ENCODE data around the gene INPP5A.
"Not testable (repeated sequence)": the region's sequence is repeated elsewhere in the genome, so short reads cannot be mapped to it uniquely, and the experiment has no call there.

The INPP5A gene

DNA sequence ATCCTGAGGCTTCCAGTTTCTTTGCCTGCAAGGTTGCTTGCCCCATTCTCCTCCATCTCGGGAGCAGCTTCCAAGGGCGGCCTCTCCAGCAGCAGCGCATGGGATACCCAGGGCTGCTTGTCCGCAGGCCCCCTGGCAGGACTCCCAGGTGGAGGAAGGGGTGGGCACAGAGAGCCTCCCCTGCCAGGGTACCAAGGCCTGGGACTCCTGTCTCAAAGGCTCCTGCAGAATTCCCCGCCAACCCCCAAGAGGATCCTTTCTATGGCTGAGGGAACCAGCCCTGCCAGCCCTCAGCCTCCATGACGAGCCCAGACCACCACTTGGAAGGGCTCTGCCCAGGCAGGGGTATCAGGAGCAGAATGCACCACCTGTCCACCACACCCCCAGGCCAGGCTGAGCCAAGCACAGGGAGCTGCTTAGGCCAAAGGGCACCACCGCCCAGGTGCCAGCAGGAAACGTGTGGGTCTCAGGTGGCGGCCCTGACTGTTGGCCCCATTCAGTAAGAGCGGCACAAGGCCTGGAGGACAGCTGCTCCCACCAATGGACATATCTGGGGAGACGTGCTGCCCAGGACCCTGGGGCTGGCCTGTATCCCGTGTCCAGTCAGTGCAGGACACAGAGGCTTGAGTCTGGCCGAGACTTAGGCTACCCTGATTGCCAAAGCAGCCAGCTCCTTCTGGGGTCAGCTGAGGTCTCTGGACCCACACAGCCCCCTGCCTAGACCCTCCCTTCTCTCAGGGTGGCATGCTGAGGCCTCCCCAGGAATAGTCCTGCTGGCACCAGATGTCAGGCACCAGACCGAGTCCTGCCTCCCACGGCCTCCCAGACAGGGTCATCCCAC, 33.8 kb upstream of the INPP5A start:
- in situ Hi-C loops (cut with HindIII; ENCODE audit: low sequenced_read_pairs) = no loop called here

DNA sequence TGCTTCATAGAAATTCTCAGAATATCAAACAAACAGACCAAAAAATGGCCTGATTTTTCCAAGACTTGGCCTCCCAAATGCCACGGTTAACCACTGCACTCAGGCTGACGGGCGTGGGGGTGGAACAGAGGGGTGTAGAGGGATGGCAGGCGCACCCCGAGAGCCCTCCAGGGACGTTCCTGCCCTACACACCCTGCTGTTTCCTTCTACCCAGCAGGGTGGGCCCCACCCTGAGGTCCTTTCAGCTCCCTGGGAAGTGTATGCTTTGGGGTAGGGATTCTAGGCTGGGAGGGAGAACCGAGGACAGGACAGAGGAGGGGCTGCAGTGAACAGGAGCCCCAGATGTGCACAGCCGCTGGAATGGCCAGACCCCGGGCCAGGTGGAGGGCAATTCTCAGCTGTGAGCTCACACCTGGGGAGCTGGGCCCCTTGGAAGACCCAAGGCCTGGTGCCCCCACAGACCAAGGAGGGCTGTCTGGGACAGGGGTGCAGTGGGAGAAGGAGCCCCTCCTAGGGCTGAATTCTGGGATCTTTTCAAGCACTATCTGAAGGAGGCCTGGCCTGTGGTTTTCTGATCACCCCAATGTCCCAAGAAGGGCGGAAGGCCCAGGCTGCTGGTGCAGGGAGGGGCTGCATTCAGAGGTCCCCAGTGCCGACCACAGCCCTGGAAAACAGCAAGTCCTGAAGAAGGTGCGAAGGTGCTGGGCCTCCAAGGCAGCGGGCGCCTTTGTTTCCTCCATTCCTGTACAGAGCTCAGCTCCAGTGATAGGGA, 32.9 kb upstream of the INPP5A start:
- in situ Hi-C loops (cut with HindIII; ENCODE audit: low sequenced_read_pairs) = no loop called here

DNA sequence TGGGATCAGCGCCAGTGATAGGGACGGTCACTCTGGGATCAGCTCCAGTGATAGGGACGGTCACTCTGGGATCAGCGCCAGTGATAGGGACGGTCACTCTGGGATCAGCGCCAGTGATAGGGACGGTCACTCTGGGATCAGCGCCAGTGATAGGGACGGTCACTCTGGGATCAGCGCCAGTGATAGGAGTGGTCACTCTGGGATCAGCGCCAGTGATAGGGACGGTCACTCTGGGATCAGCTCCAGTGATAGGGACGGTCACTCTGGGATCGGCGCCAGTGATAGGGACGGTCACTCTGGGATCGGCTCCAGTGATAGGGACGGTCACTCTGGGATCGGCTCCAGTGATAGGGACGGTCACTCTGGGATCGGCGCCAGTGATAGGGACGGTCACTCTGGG, 32.0 kb upstream of the INPP5A start:
- in situ Hi-C loops (cut with HindIII; ENCODE audit: low sequenced_read_pairs) = not testable (repeated sequence)

DNA sequence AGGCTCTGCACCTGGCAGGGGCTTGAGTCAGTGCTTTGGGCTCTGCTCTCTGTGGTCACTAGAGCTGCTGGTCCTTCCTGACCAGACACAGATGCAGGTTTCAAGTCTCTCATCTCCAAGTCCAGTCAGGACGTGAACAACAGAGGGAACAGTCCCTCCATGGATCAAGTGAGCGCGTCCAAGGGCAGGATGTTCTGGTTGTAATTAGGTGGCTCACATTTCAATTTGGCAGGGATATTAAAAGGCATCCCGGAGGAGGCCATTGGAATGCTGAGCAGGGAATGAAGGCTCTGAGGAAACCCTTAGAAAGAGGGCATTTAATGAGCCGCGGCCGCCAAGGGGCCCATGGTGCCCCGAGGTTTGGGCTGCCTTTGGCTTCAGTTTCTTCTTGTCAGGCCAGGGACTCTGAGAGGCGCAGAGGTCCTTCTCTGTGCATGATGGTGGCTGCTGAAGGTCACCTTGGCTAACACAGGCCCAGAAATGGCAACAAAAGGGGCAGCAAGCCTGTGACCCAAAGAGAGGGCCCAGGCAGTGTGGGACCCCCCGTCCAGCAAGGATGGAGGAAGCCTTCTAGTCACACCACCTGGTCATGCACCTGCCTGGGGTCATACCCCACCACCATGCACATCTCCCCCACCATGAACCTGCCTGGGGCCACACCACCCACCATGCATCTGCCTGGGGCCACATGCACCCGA, 30.7 kb upstream of the INPP5A start:
- in situ Hi-C loops (cut with HindIII; ENCODE audit: low sequenced_read_pairs) = no loop called here

DNA sequence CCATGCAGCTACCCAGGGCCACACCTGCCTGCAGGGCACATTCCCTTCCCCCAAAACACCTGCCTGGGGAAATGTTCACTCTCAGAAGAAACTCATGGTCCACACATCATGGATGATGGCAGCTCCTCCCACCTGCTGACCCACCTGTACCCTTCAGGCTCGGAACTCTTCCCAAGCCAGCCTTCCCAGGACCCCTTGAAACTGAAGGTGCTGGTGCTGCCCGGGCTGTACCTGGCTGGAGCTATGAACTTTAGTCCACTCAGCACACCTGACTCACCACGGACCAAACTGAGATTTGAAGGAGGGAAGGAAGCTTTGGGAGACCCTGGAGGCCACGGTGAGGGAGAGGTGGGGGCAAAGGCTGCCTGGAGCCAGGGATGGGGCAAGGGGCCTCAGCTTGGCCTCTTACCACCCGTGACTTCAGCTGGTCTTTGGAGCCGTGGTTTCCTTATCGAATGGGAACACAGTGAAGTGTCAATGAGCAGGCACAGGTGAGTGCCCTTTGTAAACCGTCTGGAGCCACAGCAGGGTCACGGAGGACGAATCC, 30.1 kb upstream of the INPP5A start:
- in situ Hi-C loops (cut with HindIII; ENCODE audit: low sequenced_read_pairs) = no loop called here

DNA sequence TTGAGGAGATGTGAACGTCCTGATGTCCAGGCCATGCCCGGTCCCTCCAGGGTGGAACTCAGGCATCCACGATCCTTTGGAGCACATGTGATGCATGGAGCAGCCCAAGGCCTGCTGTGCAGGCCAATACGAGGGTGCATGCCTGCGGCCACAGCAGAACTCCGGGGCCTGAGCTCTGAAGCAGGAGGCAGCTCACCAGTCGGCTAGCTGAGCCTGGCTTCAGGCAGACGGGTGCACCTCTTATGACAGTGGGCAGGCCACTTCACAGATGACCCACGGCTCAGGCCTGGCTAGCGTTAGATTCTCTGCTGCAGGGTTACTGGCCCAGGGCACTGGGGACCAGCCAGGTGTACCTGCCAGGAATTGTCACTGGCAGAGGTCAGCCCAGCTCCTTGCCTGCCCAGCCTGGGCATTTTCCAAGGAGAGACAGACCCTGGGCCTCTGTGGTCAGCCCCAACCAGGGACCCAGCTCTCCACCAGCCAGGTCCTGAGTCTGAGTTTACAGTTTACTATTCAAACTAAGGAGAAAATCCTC, 29.6 kb upstream of the INPP5A start:
- in situ Hi-C loops (cut with HindIII; ENCODE audit: low sequenced_read_pairs) = no loop called here

DNA sequence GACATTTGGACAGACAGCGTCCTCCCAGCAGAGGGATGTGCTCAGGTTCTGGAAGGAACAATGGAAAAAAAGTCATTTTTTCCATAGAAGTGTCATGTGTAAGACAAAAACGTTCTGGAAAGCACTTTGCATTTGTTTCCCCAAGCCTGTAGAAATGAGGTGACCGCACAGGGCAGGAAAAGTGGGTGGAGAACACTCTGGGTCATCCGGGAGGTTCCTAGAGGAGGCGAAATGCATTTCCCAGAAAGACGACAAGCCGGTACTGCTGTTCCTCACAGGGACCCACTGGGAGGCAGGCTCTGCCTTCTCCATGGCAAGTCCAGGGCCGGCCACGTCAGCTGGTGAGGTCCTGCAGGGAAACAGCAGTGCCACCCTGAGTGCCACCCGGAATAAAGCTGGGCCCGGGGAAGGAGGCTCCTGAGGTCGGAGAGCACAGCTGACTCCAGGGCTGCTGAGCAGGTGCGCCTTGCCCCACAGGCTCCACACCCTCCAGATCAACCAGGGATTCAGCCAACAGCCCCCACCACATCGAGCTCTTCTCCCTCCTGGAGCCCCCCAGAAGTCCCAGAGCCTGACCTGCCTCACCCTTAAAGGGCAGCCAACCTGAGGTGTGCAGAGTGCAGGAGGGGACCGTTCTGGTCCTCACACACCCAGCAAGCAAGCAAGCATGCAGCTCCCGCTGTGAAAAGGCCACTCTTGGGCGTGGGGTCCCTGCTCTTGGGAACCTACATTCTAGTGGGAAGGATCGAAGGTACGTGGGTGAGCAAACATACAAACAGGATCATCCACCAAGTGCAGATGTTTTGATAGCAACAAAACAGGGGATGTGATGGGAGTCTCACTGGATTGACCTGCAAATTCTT, 28.8 kb upstream of the INPP5A start:
- in situ Hi-C loops (cut with HindIII; ENCODE audit: low sequenced_read_pairs) = no loop called here

DNA sequence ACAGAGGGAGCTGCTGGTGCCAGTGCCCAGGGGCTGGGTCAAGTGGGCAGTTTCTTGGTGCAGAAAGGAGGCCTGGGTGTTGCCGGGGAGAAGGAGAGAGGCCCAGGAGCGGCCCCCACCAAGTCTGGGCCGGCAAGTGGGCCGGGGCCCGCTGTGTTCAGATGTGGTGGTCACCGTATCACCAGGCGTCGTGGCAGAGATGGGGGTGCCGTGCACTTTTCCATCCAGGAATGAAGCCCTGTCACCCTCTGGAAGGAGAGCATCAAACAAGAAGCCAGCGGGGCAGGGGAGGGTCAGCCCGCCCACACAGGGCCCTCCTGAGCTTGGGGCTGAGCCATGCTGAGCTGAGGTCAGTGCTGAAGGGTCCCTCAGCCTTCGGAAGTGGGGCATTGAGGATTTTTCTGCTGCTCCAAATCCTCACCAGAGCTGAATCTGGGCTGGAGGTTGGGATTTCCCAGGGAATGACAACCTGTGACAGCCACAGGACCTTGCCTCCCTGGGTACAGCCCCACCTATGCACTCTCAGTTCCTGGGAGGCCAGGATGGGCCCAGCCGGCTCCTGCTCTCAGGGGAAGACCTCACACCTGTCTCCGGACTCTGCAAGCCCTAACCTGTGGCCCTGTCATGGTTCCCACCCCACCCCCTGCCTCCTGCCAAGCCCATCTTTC, 27.9 kb upstream of the INPP5A start:
- in situ Hi-C loops (cut with HindIII; ENCODE audit: low sequenced_read_pairs) = no loop called here

DNA sequence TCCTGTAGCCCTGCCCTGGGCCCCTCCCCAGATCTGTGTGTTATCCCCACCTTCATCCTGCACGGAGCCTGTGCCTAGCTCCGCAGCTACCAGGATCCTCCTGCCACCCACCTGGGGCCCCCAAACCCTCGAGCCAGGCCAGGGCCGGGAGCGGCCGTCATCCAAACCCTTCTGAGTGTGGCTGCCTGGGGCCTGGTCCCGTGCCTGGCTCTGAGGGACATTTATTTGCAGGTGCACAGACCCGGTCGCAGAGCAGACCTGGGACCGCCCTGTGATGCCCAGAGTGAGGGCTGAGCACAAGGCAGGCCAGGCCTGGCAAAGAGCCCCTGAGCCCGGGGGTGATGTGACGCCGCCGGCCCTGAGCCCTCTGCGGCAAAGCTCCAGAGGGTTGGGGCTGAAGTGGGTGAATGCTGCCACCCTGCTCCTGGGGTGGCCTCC, 27.4 kb upstream of the INPP5A start:
- in situ Hi-C loops (cut with HindIII; ENCODE audit: low sequenced_read_pairs) = no loop called here

DNA sequence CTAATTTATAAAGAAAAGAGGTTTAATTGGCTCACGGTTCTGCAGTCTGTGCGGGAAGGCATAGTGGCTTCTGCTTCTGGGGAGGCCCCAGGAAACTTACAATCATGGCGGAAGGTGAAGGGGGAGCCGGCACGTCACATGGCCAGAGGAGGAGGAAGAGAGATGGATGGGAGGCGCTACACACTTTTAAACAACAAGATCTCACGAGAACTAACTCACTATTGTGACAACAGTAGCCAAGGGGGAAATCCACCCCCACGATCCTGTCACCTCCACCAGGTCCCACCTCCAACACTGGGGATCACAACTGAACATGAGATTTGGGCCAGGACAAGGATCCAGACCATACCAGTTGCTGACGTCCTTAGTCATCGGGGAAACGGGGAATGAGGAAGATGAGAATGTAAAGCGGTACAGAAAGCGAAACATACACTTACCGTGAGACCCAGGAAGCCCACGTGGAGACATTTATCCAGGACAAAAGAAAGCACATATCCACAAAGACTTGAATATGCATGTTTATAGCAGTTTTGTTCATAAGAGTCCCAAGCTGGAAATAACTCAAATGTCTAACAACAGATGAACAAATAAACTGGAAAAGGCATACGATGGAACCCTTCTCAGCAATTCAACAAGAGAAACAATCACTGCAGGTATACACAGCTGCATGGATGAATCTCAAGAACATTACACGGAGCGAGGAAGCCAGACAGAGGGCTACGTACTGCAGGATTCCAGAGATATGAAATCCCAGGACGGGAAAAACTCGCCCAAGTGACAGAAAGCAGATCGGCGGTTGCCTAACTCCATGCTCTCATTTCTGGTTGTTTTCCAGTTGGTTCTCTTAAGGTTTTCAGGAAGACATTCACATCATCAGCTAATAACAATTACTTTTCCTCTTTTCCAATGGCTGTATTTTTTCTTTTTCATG, 26.2 kb upstream of the INPP5A start:
- in situ Hi-C loops (cut with HindIII; ENCODE audit: low sequenced_read_pairs) = no loop called here

DNA sequence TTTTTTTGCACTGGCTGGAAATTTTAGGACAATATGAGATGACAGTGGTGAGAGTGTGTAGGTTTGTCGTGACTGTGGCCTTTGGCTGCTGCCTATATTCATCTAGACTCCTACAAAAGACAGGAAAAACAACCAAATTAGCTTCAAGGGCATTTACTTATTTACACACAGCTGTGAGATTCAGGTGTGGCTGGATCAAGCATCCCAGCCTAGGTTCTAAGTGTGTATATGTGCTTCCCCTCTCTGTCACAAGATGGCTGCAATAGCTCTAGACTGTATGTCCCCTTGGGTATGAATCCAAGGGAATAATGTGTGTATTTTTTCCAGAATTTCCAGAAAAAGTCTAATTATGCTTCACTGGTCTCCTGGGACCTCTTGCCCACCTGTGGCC, 25.5 kb upstream of the INPP5A start:
- in situ Hi-C loops (cut with HindIII; ENCODE audit: low sequenced_read_pairs) = no loop called here

DNA sequence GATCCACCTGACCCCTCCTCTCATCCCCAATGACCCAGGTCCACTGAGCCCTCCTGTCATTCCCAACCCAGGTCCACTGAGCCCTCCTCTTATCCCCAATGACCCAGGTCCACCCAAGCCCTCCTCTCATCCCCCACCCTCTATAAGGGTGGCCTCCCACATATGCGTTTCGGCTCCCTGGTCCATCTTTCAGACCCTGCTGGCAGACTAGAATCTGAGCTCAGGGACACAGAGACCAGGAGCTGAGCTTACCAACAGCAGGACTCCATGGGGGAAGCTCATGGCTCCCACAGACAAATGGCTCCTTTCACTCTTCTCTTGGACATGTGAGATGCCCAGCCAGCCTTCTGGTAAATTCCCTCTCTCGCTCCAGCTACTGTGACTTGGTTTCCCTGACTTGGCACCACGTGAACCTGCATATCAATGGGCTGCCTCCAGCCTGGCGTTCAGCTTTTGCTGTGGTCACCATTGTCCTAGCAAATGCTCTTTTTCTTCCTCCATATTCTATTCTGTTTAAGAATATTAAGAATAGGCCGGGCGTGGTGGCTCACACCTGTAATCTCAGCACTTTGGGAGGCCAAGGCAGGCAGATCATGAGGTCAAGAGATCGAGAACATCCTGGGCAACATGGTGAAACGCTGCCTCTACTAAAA, 24.8 kb upstream of the INPP5A start:
- in situ Hi-C loops (cut with HindIII; ENCODE audit: low sequenced_read_pairs) = no loop called here

DNA sequence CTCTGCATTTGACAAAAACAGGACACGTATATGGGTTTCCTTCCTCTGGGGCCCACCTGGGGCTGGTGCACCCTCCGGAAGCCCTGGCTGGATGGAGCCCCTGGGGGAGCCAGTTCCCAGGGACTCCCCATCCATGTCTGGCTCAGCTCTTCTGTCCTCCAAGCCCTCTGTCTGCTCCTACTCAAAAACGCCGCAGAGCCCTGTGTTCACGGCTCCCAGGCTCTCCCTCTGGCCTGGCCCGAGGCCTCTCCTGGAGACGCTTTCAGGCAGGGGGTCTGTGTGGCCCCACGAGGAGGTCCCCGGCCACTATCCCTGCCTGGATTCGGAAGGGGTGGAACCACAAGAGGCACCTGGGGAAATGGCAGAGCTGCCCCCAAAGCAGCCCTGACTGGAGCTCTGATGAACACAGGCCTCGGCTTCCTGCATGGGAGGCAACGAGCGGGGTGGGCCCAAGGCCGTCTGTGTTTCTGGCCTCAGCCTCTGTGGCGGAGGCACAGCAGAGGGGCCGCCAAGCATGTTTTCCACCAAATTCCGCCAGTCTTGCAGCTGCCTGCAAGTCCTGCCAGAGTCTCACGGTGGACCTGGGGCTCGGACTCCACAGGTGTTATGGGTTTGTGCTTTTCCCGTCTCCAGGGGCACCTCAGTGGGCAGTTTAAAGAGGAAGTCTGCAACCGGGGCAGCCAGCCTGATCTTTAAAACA, 22.6 kb upstream of the INPP5A start:
- in situ Hi-C loops (cut with HindIII; ENCODE audit: low sequenced_read_pairs) = no loop called here

DNA sequence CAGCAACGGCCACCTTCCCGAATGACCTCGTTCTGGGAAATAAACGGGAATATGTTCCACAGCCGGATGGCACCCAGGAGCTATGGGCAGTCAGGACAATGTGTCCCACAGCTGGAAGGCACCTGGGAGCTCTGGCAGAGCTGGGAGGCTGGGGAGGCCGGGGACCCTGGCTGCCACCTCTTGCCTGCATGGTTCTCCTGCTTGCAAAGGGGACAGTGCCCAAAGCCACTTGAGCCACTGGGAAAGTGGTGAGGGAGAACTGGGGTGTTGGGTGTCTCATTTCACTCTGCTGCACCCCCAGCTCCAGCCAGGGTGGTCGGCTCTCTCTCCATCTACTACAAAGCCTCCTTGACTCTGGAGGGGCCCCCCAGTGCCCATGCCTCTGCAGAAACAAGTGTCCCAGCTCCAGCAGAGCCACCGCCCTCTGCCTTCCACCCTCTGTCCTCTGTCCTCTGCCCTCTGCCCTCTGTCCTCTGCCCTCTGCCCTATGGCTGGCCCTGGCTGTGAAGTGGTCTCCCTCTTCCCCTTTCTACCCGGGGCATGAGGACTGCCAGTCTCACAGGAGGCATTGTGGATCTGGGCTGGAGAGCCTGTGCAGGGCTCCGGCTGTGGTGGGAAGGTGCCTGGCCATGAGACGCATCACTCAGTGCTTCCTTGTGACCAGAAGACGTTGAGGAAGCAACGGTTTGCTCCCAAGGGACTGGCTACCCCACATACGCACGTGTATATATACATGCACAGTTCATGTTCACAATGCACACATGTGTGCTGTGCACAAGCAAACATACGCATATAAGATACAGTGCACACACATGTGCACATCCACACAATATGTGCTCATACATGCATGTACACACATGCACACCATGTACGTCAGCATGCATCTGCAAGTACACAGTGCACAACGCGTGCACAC, 21.5 kb upstream of the INPP5A start:
- in situ Hi-C loops (cut with HindIII; ENCODE audit: low sequenced_read_pairs) = no loop called here

DNA sequence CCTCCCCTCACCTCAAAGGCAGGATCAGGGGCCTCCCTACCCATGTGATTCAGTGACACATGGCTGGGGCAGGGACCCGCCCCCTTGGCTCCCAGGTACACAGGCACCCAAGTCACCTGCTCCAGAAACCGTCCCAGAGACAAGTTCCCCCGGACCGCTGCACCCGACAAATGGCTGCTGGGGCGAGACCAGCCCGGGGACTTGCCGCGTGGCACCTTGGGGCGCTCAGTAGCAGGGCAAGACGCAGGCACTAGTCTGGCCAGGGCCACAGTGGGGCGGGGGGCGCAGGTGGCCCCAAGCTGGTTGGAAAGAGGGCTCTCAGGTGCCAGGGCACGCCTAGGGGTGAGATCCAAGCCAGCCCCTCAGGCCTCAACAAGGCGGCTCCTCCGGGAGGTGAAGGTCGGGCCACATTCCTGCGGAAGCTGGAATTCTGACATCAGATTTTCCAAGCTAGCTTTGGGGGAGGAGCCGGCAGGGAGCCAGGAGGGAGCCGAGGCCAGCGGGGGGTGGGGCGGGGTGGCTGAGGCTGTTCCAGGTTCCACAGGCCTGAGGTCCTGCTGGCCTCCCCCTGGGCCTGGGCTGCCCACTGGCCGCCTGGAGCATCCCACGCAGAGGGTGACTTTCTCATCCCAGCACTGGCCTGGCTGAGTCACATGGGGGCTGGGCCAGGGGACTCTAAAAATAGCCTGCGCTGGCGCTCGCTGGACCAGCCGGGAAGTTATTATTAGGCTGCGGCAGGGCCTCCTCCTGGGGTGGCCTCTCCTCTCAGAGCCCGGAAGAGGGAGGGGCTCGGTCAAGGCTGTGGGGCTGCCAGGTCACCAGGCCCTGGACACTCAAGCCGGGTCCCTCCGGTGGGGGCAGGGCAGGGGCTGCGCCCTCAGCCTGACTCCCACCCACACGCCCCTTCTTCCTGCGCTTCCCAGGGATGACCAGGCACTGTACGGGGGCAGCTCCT, 20.5 kb upstream of the INPP5A start:
- in situ Hi-C loops (cut with HindIII; ENCODE audit: low sequenced_read_pairs) = no loop called here
